GM21786 (cell line): Measurements from ENCODE around the gene PCP2.

ENCODE experiments used
- ATAC-seq: cut with Tn5 transposase; IDR thresholded peaks from one replicate; pipeline ENCODE4 v1.9.1; 2021; ENCODE audit not compliant: unreplicated experiment

PCP2 gene

DNA sequence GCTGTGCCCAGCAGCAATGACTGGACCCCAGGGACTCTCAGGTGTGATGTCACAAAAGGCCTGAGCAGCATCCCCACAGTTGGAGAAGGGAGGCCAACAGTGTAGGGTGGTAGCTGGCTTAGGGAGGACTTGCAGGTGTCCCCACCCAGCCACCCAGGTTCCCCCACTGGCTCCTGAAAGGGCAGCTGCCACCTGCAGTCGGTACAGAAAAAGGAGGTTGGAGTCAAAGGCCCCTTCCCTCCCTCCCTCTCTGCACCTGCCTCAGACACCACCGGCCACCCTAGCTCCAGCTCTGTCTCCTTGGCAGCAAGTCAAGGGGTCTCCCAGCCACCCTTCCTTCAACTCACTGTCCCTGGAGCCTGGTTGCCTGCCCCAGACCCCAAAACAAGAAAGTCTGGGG, at the start of gene PCP2:
Gene PCP2, minus strand, starts transcription at position 22 of the 400 bp plus-strand sequence. CDS start 262 bp downstream, outside the sequence.
- ATAC-seq = no peak

DNA sequence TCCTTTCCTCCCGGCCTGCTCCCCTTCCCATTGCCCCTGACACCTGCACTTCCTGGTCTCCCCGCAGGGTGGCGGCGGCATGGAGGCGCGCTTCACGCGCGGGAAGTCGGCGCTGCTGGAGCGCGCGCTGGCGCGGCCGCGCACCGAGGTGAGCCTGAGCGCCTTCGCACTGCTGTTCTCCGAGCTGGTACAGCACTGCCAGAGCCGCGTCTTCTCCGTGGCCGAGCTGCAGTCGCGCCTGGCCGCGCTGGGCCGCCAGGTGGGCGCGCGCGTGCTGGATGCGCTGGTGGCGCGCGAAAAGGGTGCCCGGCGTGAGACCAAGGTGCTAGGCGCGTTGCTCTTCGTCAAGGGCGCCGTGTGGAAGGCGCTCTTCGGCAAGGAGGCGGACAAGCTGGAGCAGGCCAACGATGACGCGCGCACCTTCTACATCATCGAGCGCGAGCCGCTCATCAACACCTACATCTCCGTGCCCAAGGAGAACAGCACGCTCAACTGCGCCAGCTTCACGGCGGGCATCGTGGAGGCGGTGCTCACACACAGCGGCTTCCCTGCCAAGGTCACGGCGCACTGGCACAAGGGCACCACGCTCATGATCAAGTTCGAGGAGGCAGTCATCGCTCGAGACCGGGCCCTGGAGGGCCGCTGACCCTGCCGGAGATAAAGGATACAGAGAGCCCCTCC, 48.8 kb upstream of the PCP2 start:
- ATAC-seq = no peak

DNA sequence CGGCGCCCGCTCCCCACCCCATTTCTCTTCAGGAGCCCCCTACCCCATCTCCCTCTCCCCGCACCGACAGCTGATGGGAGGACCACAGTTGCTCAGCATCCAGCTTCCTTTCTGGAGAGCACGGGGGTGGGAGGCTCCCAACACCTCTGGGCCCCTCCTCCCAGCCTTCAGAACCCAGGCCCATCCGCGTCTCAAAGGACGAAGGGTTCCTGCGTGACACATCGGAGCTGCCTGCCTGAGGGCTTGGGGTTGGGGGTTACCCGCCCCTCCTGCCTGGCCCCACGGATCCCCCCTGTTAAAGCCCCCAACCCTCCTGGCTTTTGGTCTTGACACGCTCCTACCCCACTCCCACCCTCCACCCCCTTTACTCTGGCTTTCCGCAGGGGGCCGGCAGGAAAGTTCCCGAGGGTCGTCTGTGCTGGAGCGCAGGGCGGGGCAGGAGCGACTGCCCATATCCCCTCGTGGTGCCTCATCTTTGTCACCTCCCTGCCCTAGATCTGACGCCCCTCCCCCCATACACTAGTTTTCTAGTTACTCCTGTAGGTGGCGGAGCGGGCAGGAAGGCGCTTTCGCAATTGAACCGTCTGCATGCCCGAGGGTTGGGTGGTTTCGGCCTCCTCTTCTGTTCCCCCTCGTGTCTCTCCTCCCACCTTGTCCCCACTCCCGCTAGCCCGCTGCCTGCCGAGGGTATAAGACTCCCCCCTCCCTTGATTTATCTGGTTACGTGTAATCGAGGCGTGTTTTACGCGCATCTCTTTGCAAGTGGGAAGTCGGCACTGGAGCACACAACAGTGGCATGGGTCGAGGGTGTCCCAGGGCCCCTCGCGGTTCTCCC, 48.0 kb upstream of the PCP2 start:
- peak; percentile 35 for ATAC-seq

DNA sequence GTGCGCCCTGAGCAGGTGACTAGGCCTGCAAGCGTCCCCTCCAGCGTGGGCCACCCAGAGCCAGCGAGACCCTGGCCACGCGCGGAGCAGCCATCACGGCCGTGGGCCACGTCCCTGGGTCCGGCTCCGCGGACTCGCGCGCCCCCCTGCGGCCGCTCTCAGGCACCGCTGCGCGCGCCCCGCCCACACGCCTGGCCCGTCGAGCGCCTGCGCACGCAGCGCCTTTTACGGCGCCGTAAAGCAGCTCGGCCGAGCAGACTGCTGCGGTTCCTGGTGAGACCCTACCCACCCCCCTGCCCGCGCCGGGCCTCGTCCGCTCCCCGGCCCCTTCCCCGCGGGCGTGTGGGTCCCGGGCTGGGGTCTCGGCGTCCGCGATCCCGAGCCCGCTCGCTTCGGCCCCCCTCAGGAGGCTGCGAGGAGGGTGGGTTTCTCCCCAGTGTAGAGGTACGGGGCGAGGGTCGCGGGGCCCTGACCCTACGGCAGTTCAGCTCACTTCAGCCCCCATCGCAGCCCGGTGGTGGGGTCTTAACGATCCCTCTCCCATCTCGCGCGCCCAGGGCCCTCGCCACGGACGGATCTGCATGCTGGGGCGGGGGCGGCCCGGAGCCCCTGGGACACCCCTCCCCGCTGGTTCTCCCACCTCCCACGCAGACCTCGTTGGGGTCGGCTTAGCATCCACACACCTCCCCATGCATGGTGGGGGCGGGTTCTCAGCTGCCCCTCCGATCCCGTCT, 47.3 kb upstream of the PCP2 start, which contains the start of gene TRAPPC5:
Gene TRAPPC5, plus strand, starts transcription at position 228 of the 734 bp plus-strand sequence. CDS start 1,421 bp downstream, outside the sequence.
- ATAC-seq = peak; percentile 37

DNA sequence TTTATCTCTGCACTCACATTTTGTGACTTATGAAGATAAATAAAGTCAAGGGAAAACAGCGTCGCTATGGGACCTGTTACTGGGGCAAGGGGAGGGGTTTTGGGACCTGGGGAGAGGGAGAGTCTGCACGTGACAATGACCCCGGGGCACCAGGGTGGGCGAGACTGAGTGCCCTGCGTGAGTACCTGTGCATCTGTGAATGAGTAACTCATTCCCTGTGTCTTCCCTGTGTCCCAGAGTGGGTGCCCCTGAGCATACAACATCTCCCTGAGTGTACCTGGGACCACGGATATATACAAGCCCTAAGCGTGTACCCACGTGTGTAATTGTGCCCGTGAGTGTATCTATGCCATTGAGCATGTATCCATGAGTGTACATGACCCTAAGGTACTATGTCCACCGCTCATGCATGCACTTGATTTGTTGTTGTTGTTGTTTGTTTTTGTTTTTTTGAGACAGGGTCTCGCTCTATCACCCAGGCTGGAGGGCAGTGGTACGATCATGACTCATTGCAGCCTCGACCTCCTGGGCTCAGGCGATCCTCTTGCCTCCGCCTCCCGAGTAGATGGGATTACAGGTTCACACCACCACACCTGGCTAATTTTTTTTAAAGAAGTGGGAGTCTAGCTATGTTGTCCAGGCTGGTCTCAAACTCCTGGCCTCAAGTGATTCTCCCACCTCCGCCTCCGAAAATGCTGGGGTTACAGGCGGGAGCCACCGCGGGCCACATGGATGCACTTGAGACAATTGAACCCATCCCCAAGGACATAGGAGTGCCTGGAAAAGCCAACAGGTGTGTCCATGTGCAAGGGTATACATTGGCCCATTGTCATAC, 46.5 kb upstream of the PCP2 start:
- ATAC-seq = no peak

DNA sequence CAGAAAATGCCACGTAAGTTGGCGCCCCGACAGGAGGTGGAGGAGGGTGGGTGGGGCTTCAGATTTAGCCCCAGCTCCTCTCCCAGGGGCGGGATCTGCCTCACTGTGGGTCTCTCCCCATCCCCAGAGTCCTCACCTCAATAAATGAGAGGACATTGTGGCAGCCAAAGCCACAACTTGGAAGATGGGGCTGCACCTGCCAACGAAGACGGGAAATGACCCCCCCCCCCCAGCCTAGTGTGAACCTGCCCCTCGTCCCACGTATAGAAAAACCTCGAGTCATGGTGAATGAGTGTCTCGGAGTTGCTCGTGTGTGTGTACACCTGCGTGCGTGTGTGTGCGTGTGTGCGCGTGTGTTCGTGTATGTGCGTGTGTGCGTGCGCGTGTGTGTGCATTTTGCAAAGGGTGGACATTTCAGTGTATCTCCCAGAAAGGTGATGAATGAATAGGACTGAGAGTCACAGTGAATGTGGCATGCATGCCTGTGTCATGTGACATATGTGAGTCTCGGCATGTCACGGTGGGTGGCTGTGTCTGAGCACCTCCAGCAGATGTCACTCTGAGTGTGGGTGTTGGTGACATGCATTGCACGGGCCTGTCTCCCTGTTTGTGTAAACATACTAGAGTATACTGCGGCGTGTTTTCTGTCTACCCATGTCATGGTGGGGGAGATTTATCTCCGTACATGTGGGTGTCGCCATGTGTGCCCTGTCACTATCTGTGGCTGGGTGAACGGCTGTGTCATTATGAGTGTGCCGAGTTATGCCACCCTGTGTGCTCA, 45.6 kb upstream of the PCP2 start:
- no peak for ATAC-seq

DNA sequence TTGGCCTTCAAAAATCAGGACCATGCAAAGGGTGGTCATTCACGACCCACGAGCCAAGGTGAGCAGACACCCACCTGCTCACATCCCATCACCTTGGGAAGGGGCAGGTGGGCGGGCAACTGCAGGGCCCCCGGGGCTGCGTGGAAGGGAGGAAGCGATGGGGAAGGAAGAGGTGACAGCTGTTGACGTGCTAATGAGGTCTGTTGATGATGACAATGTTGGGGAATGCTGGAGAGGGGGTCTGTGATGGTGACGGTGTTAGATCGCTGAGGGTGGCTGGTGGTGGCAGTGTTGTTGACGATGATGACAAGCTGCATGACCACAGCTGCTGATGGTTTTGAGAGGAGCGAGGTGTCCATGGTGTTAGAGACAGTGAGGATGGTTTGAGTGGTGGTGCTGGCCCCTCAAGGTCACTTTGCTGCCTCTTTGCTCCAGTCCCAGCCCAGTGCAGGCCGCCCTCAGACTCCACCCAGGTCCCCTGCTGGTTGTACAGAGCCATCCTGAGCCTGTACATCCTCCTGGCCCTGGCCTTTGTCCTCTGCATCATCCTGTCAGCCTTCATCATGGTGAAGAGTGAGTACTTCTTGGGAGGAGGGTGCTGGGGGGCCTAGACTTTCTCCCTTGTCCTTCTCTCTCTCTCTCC, 44.3 kb upstream of the PCP2 start:
- ATAC-seq = no peak

DNA sequence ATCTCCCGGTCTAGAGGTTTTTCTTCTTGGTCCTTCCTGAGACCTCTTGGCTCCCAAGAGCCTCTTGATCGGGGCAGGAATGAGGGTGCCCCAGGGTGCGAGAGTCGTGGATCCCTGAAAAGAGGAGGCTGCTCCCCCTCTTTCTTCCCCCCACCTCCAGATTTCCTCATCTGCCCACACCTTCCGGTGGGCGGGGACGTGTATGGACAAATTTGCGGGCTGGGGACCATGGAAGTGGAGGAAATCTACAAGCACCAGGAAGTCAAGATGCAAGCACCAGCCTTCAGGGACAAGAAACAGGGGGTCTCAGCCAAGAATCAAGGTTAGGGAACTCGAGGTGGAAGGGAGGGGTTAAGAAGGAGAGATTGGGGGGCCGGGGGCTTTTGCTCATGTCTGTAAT, 43.3 kb upstream of the PCP2 start, which contains the start of gene MCEMP1:
Gene MCEMP1, plus strand, starts transcription at position 237 of the 400 bp plus-strand sequence. Its CDS starts 31 bp downstream, at position 268.
- no peak for ATAC-seq

DNA sequence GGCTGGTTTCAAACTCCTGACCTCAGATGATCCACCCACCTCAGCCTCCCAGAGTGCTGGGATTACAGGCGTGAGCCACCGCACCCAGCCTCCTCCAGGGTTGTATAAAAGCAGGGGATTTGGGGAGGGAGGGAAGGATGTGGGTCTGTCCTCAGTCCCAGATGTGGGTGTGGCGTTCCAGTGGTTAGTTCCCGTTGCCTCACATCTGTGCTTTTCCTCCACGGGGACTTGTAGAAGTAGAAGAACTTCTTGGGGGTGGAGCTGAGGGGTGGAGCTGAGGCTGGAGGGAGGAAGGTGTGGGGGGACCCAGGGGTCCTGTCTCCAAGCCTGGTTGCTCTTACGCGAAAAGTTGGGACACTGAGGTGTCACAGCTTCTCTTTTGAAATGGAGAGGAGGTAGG, 42.9 kb upstream of the PCP2 start:
- no peak for ATAC-seq

DNA sequence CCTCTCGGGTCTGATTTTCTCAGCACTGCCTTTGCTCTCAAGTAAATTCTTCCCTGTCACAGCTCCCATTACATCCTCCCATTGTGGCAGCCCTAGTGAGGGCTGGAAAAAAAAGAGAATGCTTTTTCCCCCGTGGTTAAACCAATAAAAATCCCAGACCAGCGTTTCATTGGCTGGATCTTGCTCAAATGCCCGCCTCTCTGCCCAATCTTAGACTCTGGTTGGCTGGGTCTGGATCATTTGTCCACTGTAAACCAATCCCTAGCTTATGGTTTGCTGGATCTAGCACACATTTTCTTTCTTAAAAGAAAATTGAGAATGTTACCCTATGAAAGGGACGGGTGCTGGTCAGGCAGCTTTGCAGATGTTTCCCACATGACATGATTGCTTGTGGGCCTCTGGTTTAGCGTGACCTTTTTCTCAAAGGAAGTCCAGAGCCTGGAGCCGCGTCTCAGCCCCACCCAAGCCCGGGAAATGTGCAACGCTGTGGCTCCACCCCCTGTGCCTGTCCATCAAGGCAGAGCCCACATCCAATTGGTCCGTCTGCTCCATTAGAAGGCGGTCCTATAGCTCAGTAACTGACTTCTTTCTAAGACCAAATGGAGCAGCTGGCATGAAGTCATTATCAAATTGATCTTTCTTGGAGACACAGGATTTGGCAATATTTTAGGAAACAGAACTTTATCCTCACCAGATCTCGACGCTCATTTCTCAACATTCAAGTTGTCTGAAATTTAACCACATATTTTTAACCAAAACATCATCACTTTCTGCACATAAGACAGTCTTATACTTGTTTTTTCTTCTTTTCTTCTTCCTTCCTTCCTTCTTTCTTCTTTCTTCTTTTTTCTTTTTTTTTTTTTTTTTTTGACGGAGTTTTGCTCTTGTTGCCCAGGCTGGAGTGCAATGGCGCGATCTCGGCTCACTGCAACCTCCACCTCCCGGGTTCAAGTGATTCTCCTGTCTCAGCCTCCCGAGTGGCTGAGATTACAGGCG, 40.8 kb upstream of the PCP2 start:
- ATAC-seq = no peak

DNA sequence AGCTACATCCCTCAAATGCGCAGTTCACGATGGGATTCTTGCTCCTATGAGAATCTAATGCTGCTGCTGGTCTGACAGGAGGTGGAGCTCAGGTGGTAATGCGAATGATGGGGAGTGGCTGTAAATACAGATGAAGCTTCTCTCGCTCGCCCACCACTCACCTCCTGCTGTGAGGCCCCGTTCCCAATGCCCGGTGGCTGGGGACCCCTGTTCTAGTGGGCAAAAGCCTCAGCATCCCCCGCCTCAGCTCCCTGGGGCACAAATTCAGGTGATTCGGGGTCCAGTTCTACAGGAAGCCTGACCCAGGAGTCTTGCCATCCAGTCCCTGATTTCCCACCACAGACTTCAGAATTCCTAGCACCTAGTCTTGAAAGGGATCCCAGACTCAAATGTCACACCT, 39.0 kb upstream of the PCP2 start:
- no peak for ATAC-seq

DNA sequence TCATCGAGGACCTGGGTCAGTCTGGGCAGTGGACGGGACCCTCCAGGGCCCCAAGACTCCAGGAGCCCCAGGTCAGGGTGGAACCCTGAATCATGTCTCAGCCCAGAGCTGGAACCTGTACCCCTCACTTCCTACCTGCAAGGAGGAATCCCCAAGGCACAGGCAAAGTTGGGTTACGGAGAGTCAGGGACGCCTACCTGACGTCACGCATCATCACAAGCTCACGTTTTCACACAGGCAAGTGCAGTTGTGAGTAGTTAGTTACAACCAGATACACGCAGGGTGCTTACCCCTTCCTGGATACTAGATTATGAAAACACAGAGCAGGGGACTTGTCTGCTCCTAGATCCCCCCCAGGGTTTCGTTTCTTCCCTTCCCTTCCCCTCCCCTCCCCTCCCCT, 37.3 kb upstream of the PCP2 start:
- no peak for ATAC-seq

DNA sequence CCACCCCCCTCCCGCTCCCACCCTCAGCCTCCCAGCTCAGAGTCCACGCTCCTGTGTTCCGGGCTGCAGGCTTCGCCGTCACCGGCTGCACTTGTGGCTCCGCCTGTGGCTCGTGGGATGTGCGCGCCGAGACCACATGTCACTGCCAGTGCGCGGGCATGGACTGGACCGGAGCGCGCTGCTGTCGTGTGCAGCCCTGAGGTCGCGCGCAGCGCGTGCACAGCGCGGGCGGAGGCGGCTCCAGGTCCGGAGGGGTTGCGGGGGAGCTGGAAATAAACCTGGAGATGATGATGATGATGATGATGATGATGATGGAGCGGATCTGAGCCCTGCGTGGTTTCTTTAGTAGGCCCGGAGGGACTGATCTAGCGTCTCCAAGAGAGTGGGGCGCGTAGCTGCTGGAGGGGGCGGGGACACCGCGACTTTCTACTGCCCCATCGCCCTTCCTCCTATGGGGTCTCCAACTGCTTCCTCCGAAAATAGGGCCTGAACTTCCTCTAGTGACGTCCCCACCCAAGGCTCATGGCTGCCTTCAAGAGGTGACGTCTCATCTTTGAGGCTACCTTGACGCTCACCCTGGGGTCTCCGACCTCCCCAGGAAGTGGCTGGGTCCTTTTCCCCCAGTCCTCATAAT, 36.7 kb upstream of the PCP2 start:
- ATAC-seq = no peak

DNA sequence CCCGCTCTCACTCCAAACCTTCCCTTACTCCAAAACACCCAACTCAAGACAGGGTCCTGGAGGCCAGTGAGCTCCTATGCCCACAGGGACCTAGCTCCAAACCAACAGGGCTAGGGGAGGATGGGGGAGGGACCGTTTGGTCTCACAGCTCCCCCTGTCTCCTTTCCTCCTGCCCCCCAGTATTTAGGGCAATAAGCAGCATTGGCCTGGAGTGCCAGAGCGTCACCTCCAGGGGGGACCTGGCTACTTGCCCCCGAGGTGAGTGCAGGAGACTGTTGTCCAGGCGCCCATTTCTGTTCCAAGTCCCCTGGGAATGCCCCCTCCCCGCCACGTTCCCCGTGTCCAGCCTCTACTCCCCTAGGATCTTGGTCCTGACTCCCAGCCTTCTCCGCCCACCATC, 36.1 kb upstream of the PCP2 start:
- ATAC-seq = no peak

DNA sequence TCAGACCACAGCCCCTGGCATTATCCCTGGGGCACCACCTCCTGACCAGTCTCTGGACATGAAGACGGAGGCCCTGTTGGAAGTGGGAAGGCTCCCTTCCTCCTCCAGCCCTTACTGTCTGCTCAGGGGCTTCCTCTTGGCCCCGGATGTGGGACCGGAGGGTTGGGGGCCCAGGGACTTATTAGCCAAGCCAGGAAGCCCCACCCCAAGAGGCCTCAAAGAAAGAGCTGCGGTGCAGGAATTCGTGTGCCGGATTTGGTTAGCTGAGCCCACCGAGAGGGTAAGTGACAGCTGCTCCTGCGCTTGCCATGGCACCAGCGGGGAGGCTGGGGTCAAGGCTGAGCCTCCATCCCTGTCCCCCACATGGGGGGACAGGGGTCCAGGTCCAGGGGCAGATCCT, 35.3 kb upstream of the PCP2 start, which contains the start of gene RETN:
Gene RETN, plus strand, starts transcription at position 208 of the 400 bp plus-strand sequence. CDS start 278 bp downstream, outside the sequence.
- no peak for ATAC-seq

DNA sequence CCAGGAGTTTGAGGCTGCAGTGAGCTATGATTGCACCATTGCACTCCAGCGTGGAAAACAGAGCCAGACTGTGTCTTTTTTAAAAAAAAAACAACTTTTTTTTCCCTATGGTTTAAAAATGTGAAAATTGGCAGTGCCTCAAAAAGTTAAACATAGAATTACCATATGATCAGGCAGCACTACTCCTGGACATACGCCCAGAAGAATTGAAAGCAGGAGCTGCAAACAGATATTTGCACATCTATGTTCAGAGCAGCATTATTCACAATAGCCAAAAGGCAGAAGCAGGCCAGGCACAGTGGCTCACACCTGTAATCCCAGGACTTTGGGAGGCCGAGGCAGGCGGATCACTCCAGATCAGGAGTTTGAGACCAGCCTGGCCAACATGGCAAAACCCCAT, 31.6 kb upstream of the PCP2 start:
- ATAC-seq = no peak

DNA sequence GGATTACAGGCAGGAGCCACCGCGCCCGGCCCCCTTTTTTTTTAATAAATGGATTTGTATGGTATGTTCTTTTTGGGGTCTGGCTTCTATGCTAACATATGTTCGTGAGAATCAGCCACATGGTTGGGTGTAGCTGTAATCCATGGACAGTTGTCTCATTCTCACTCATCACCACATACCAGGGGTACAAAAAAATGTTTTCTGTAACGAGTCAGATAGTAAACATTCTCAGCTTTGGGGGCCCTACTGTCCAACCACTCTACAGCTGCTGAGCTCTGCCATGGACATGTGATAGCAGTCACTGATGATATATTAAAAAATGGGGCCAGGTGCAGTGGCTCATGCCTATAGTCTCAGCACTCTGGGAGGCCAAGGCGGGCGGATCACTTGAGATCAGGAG, 30.2 kb upstream of the PCP2 start:
- ATAC-seq = no peak

DNA sequence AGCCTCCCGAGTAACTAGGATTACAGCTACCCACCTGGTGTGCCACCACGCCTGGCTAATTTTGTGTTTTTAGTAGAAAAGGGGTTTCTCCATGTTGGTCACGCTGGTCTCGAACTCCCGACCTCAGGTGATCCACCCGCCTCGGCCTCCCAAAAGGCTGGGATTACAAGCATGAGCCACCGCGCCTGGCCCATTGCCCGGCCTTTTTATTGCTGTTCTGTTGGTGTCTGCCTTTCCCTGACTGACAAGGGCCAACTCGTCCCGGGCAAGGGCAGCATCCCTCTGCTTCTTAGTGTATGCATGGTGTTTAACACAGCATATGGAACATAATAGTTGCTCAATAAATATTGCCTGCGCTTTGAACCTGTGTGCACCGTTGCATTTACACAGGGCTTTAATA, 29.1 kb upstream of the PCP2 start:
- no peak for ATAC-seq
